Heart right ventricle (tissue), 16 donors: ENCODE results near the gene NIPBL. TPM values are rescaled to one million over a fixed set of nuclear protein-coding genes. Genes with fewer than 3 reads are reported as not detected.

Experiments
- ATAC-seq, 8 donors: fragments of 200-7000 bp; cut with Tn5 transposase; one replicate each; pipeline ENCODE4 v1.9.1; 2020; ENCODE audit warnings: mild to moderate bottlenecking in 8 of 8, moderate library complexity in 8 of 8, moderate number of reproducible peaks in 1 of 8
- DNase-seq, 2 donors: peaks; one replicate each; pipeline ENCODE4 v3.0.0-alpha.2; 2020
- H3K27ac ChIP-seq, 10 donors: fragments of 200-600 bp; sonication (generic) in 2 of 10; one replicate each; pipeline versions ENCODE4 v1.5.0 to v1.8.0; 2020 to 2022; ENCODE audit warnings: mild to moderate bottlenecking in 3 of 10
- H3K27me3 ChIP-seq, 7 donors: fragments of 200-600 bp; one replicate each; pipeline ENCODE4 v1.8.0; 2021 to 2022; ENCODE audit warnings: mild to moderate bottlenecking in 2 of 7
- H3K36me3 ChIP-seq, 9 donors: fragments of 200-600 bp; sonication (generic) in 1 of 9; one replicate each; pipeline versions ENCODE4 v1.5.0 to v1.8.0; 2020 to 2022; ENCODE audit warnings: mild to moderate bottlenecking in 2 of 9
- H3K4me1 ChIP-seq, 9 donors: fragments of 200-600 bp; sonication (generic) in 1 of 9; one replicate each; pipeline versions ENCODE4 v1.5.0 to v1.8.0; 2020 to 2022; ENCODE audit warnings: mild to moderate bottlenecking in 4 of 9
- H3K4me3 ChIP-seq, 10 donors: fragments of 200-600 bp; sonication (generic) in 2 of 10; one replicate each; pipeline versions ENCODE4 v1.5.0 to v1.8.0; 2020 to 2022; ENCODE audit warnings: mild to moderate bottlenecking in 7 of 10, moderate library complexity in 2 of 10
- H3K9me3 ChIP-seq, 11 donors: fragments of 200-600 bp in 10 of 11; sonication (generic) in 2 of 11; one replicate each; pipeline versions ENCODE4 v1.5.0 to v1.8.0; 2013 to 2022; ENCODE audit warnings: mild to moderate bottlenecking in 2 of 11, control low read depth in 1 of 11, moderate library complexity in 1 of 11
- WGBS, 2 donors: extraction: QIAGEN DNeasy Blood & Tissue Kit; methylation state at CpG; one replicate each; pipeline ENCODE4 v1.1.7; 2013; ENCODE audit warnings: inconsistent platforms in 1 of 2; 5-methylcytosine and 5-hydroxymethylcytosine counted together
- intact Hi-C, 10 donors: fragments of 100-400 bp; cut with DNase I; formaldehyde crosslinking; loops; one replicate each; pipeline versions ENCODE4 v1.11.1 to v1.14.2; 2022
- polyA plus RNA-seq, 2 donors: library from polyadenylated mRNA; stranded (reverse); fragments of 200-250 nt; gene quantifications; one replicate each; pipeline ENCODE4 v1.2.3, GENCODE V29; 2013
- total RNA-seq, 10 donors: library from RNA; stranded (reverse); fragmentation: NEBNext Ultra II Directional in 3 of 10; extraction: Animal tissue kit (Norgen Biotek cat#: 25700) in 3 of 10; gene quantifications; one replicate each; pipeline versions ENCODE4 v1.2.1 to v1.2.4, GENCODE V29; 2021 to 2023
- TF ChIP-seq, protein P1 (sequence below), 9 donors: fragments of 200-600 bp; sonication (generic) in 2 of 9; IDR thresholded peaks; one replicate each; pipeline versions ENCODE4 v1.5.0 to v1.8.0; 2021 to 2022; ENCODE audit warnings: antibody characterized with exemption in 9 of 9, mild to moderate bottlenecking in 5 of 9, moderate library complexity in 1 of 9
- donor health status: Arrhythmogenic right ventricular cardiomyopathy.
- donor health status: ischemic (EF 13 %, LVEDD 7.1; RV severe dilation, severe dysfunction).
- donor health status: healthy with polysubstance abuse.
- donor health status: DM: no; HTN: yes; CAD: no.
- donor health status: DM: no; HTN: no; CAD: no.
- donor health status: ischemic (EF 25% LVEDD 6.9; RV normal size, moderate dysfunction).
- donor health status: ischemic (EF 25% LVEDD 5.7; RV mildly dilated, moderate dysfunction).
- donor health status: healthy.
- donor health status: DM: yes; HTN: yes; CAD: no.
- donor health status: Ischemic cardiomyopathy.
- donor health status: ischemic (EF 35%, LVEDD 5.7; RV mildly dilated, moderate dysfunction).
- donor health status: nonischemic (EF 11% LVEDD 7.7; RV severe dilation, severe dysfunction).
- donor health status: DM: yes; HTN: yes; CAD: no.
- donor health status: PGD.
- donor health status: ischemic (EF 29% LVEDD 5.4; RV normal size, mild dysfunction).
- donor health status: nonischemic (EF 23%, LVEDD 6.1; RV moderate dilation, normal function).

The NIPBL gene
- total and polyA plus RNA-seq, 12 donors: 9.9 to 52.3 (median 43.3) TPM

DNA sequence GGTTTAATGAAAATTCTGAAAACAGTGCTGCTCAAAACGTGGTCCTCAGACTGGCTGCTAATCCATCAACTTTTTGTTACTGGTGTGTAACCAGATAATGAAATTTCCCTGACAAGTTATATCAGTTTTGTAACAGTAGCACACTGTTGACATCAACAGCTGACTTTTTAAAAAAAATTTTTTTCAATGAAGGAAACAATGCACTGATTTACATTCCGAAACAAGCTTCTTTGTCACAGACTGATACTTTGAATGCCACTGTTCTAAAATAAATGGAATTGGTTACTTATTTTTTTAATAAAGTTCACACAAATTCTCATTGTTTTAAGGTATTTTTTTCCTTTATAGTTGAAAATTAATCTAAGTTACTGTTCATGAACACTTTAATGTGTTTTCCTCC, 169.1 kb downstream of the NIPBL start:
- H3K36me3 ChIP-seq: peaks cover 0 to 100% (median 56%) of the 10 kb centered on the region in 9 donors
- WGBS, 2 donors: 86 to 96% methylated on average over 2 of the region's 2 CpGs

DNA sequence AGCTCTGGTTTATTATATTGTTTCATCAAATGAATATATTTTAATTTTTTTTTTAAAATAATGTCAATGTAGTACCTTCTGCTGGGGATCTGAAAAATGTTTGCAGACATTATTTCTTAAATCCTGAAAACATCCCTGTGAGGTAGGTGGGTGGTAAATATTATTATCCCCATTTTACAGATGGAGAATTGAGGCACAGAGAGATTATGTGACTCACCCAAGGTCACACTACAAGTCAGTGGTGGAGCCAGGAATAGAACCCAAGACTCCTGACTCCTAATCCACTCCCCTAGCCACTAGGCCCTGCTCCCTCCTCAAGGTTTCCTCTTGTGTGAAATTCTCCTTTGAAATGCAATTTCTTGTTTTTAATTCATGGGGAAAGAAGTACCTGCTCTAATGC, 171.4 kb downstream of the NIPBL start:
- H3K27me3 ChIP-seq: no peaks in the 10 kb centered on the region
- H3K4me1 ChIP-seq: no peaks in the 10 kb centered on the region

More for the DNA sequence above, 169.1 kb downstream of the NIPBL start:
- TF ChIP-seq, protein P1, sequence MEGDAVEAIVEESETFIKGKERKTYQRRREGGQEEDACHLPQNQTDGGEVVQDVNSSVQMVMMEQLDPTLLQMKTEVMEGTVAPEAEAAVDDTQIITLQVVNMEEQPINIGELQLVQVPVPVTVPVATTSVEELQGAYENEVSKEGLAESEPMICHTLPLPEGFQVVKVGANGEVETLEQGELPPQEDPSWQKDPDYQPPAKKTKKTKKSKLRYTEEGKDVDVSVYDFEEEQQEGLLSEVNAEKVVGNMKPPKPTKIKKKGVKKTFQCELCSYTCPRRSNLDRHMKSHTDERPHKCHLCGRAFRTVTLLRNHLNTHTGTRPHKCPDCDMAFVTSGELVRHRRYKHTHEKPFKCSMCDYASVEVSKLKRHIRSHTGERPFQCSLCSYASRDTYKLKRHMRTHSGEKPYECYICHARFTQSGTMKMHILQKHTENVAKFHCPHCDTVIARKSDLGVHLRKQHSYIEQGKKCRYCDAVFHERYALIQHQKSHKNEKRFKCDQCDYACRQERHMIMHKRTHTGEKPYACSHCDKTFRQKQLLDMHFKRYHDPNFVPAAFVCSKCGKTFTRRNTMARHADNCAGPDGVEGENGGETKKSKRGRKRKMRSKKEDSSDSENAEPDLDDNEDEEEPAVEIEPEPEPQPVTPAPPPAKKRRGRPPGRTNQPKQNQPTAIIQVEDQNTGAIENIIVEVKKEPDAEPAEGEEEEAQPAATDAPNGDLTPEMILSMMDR (IDR thresholded peaks at IDR 0.05): no peak
- Histone ChIP-seq H3K27ac (no peak overlapping the region), H3K27me3 (no peaks in the 10 kb centered on the region), H3K4me3 (no peak overlapping the region), H3K4me1 (no peaks in the 10 kb centered on the region), H3K9me3 (no peaks in the 10 kb centered on the region)
- DNase-seq (no peak), ATAC-seq (no peak)
- intact Hi-C loops: loop anchor here in 1 of 10 donors (10.0 kb wide), 1 partner anchor 269 kb away; no protein-coding TSS in a partner anchor

DNA sequence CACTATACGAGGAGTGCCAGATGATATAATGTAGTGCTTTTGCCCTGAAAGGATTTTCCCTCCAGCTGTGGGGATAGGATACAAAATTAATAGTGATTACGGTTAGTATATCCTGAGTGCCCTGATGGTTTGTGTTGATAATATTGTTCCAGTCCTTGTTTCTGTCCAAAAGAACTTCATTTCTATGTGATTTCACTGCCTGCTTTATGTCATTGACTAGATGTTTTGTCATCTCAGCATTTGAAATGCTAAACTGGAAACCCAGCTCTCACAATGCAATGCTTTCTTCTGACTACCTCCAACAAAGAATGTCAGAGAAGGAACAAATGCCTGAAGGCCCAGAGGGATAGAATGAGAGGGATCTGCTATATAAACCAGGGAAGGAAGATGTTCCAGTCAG, 177.8 kb downstream of the NIPBL start:
- Histone ChIP-seq H3K4me1 (no peaks in the 10 kb centered on the region), H3K4me3 (no peak overlapping the region), H3K27ac (no peak overlapping the region), H3K27me3 (no peaks in the 10 kb centered on the region), H3K36me3 (peaks cover 0 to 100% (median 50%) of the 10 kb centered on the region in 9 donors), H3K9me3 (no peaks in the 10 kb centered on the region)
- WGBS, 2 donors: 88 to 91% methylated on average over 2 of the region's 2 CpGs
- ATAC-seq (no peak), DNase-seq (no peak)
- intact Hi-C loops: loop anchor here in 1 of 10 donors (10.0 kb wide), 1 partner anchor 120 kb away; no protein-coding TSS in a partner anchor
- TF ChIP-seq, protein P1 (IDR thresholded peaks at IDR 0.05): no peak

More for the DNA sequence above, 171.4 kb downstream of the NIPBL start:
- Histone ChIP-seq H3K9me3 (no peaks in the 10 kb centered on the region), H3K27ac (no peak overlapping the region), H3K36me3 (peaks cover 0 to 100% (median 71%) of the 10 kb centered on the region in 9 donors), H3K4me3 (no peak overlapping the region)
- ATAC-seq (no peak), DNase-seq (no peak)
- TF ChIP-seq, protein P1 (IDR thresholded peaks at IDR 0.05): no peak
- intact Hi-C loops: loop anchor here in 1 of 10 donors (10.0 kb wide), 1 partner anchor 267 kb away; no protein-coding TSS in a partner anchor

DNA sequence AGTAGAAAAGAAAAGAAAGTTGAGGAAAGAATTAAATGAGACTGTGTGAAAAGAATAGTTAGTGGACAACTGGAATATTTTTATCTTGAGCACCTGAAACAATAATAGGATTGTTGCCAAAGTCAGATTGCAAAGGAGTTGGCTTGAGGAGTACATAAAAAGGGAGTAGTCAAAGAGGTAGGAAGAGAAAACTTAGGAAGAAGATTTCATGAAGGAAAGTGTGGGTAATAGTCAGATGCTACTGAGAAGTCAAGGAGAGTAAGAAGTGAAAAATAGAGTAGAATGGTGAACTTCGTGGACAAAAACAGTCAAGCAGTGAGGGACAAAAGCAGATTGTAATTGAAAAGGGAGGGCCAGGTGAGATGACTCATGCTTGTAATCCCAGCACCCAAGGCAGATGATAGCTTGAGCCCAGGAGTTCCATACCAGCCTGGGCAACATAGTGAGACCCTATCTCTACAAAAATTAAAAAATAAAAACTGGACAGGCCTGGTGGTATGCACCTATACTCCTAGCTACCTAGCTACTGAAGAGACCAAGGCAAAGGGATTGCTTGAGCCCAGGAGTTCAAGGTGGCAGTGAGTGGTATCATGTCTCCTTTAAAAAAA, 178.9 kb downstream of the NIPBL start:
- Histone ChIP-seq H3K27me3 (no peaks in the 10 kb centered on the region), H3K9me3 (no peaks in the 10 kb centered on the region), H3K4me3 (no peak overlapping the region), H3K27ac (no peak overlapping the region), H3K36me3 (peaks cover 0 to 100% (median 58%) of the 10 kb centered on the region in 9 donors), H3K4me1 (no peaks in the 10 kb centered on the region)
- no peak for DNase-seq
- TF ChIP-seq, protein P1 (IDR thresholded peaks at IDR 0.05): no peak
- intact Hi-C loops: loop anchor here in 1 of 10 donors (10.0 kb wide), 1 partner anchor 119 kb away; no protein-coding TSS in a partner anchor
- ATAC-seq: no peak
- WGBS, 2 donors: 92 to 95% methylated on average over 1 of the region's 1 CpG
